Measurements from ENCODE around the gene REEP5. TPM values are rescaled to one million over a fixed set of nuclear protein-coding genes. Genes with fewer than 3 reads are reported as not detected.

REEP5 gene
- total RNA-seq, 1 donor from 2014 or later, result 64.0 TPM

DNA sequence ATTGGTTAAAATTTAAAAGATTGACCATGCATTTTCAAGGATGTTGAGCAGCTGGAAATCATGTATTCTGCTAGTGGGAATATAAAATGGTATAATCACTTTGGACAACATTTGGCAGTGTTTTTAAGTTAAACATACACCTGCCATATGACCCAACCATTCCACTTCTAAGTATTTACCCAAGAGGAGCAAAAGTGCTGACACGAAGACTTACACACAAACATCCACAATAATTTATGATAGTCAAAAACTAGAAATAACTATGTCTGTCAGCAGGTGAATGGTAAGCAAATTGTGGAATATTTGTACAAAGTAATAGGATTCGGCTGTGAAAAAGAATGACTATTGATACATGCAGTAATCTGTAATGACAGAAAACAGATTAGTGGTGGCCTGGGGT is 91.6 kb downstream of the REEP5 start:
- TF ChIP-seq CTCF (conservative IDR thresholded peaks at IDR 0.05; ENCODE audit: low read depth, low read length), result no peak

More for the DNA sequence above, 91.6 kb downstream of the REEP5 start:
- no peak overlapping the region for H3K4me3 ChIP-seq (ENCODE audit: low read depth, low read length)
- no peak for DNase-seq (ENCODE audit: low read depth)

Other genes starting within 250 kb of the REEP5 start
- gene APC, start 184.3 kb downstream of the REEP5 start, total RNA-seq, result 15.2 and 24.0 TPM in 2 replicates
- 75.1 and 79.3 TPM in 2 replicates for gene SRP19, start 60.9 kb downstream of the REEP5 start, total RNA-seq
- 24.5 and 28.9 TPM in 2 replicates for gene DCP2, start 54.6 kb upstream of the REEP5 start, total RNA-seq